Globus pallidus (tissue), 1 donor: ENCODE measurements around the gene QDPR.
"Not testable (repeated sequence)": the region's sequence is repeated elsewhere in the genome, so short reads cannot be mapped to it uniquely, and the experiment has no call there.

Source experiments
- DNase-seq: peaks from one replicate; pipeline ENCODE4 v3.0.0-alpha.2; 2015; ENCODE audit warnings: low spot score

QDPR gene

GRCh38 chr4:17492058-17492741 is 19.7 kb downstream of the QDPR start:
- no peak for DNase-seq

GRCh38 chr4:17491196-17491595 is 20.7 kb downstream of the QDPR start:
- DNase-seq: no peak

- DNase-seq: no peak
Measured at GRCh38 chr4:17490575-17491059, 21.3 kb downstream of the QDPR start.

- DNase-seq: no peak
Measured at GRCh38 chr4:17489721-17490120, 22.2 kb downstream of the QDPR start.

DNA sequence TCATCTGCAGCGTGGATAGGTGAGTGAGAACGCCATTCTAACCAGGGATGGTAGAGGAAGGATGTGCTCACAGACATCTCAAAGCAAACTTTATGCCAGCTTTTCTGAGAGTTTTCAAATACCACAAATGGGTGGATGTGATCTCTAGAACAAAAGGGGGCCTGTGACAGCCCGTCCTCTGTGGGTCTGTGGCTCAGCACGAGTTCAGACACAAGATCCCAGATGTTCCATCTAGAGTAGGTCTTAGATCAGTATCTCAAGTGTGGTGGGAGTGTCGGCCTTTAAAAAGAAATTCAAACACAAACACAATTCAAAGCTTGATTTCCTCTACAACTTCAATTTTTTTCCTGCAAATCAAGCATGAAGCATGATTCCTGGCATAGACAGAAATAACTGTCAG is 22.8 kb downstream of the QDPR start:
- no peak for DNase-seq

DNA sequence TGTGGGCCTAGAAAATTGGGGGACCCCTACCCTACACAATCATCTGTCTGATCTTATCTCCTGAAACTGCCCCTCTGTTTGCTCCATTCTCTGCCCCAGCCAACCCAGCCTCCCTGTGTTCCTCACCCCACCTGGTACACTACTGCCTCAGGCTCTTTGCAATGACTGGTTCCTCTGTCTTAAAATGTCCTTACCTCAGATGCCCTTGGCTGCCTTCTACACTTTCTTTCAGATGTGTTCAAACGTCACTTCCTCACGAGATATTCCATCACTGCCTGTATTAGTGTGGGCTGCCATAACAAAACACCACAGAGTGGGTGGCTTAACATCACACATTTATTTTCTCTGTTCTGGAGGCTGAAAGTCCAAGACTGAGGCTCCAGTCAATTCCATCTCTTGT is 29.2 kb downstream of the QDPR start:
- no peak for DNase-seq

GRCh38 chr4:17480955-17481354 is 30.9 kb downstream of the QDPR start:
- no peak for DNase-seq

DNA sequence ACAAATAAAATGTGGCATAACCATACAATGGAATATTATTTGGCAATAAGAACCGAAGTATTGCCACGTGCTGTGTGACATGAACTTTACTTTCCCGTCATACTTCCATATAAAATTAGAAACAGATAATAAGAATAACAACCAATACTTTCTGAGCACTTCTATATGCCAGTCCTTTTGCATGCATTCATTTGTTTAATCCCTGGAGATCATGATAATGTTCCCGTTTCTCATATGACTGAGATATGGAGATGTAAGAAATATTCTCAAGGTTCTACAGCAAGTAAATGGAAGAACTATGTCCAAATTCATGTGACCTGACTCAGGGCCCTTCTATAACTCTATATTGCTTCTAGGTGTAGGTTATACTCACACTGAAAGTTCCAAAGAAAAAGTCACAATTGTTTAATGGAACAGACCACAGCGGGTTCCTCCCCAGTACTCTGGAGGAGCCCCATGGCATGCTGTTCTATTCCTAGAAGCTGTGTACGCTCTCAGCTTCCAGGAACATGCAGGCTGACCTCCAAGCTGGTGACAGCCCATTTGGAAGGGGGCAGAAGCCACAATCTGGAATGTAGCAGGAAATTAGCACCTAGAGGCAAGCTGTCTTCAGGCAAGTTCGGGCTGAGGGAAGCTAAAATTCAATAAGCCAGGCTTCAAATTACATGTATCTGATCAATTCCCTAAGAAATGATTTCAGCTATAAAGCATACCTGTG is 31.5 kb downstream of the QDPR start:
- DNase-seq: no peak

- no peak for DNase-seq
Measured at GRCh38 chr4:17477774-17478472, 34.0 kb downstream of the QDPR start.

DNA sequence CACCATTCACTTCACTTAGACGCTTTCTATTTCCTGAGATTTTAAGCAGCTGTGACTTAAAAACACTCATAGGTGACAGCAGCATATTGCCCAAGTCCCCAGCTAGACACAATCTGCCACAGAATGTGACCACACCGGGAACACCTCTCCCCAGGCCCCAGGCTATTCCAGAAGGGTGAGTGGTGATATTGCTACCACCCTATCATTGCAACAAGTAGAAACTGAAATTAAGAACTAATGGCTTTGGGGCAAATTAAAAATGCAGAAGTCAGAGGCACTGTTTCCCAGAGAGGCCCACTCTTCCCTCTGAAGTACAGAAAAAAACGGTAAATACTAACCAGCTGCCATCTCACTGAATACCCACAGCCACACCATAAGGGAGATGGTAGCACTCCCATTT is 35.0 kb downstream of the QDPR start:
- DNase-seq: no peak

GRCh38 chr4:17475481-17475880 is 36.4 kb downstream of the QDPR start:
- DNase-seq: no peak

- no peak for DNase-seq
Measured at GRCh38 chr4:17469931-17470674, 41.8 kb downstream of the QDPR start.

DNA sequence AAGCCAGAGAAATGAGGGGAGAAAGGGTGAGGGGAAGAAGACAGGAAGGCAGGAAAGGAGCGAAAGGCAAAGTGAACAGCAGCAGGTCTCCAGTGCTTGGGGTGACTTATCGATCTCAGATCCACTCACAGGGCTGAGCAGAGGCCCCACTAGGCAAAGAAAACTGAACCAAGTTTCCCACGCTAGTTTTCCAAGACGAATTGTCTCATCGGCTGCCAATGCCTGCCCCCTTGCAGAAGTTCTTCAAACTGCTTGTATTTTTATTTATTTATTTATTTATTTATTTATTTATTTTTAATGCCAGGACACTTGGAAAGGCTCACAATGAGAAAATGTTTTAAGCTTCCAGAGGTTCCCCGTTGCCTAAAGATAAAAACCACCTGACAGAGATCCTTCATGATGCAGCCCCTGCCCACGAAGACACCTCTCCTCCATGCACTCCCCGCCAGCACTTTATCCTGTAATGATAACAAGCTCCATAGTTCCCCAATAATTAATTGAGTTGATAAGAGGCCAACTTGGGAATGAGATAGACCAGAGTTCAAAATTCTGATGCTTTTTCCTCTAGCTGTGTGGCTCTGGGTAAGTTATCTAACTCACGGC is 43.2 kb downstream of the QDPR start:
- peak; percentile 46 for DNase-seq

- DNase-seq: no peak
Measured at GRCh38 chr4:17463606-17464005, 48.3 kb downstream of the QDPR start.

DNA sequence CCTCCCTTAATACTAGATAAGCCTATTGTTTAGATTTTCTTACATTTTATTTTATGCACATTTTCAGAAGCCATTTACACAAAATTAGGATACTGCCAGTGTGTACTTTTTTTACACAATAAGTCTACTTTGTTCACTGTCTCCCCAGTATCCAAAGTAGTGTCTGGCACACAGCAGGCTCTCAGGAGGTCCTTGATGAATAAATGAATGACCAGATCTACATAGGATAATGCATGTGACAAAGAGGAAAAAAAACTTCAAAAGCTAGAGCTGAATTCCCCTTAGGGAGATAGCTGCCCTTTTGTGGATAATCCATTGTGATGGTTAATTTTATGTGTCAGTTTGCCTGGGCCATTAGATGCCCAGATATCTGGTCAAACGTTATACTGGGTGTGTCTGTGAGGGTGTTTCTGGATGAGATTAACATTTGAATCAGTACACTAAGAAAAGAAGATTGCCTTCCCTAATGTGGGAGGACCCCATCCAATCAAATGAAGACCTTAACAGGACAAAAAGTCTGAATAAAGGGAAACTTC is 61.6 kb downstream of the QDPR start:
- no peak for DNase-seq

DNA sequence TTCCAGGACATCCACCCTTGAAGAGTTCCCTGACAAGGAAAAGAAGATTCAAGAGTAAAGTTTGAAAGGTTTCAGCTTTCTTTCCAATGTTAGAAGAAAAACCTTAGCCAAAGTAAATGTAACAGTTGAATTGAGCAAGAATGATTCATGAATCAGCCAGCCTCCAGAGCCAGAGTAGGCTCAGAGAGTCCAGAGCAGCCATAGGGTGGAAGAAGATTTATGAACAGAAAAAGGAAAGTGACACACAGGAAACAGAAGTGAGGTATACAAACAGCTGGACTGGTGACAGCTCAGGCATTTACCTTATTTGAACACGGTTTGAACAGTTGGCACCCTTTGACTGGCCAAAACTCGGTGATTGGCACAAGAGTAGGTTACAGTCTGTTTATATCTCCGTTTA is 63.2 kb downstream of the QDPR start:
- DNase-seq: no peak

GRCh38 chr4:17447675-17448298 is 64.1 kb downstream of the QDPR start:
- DNase-seq: peak; percentile 76

DNA sequence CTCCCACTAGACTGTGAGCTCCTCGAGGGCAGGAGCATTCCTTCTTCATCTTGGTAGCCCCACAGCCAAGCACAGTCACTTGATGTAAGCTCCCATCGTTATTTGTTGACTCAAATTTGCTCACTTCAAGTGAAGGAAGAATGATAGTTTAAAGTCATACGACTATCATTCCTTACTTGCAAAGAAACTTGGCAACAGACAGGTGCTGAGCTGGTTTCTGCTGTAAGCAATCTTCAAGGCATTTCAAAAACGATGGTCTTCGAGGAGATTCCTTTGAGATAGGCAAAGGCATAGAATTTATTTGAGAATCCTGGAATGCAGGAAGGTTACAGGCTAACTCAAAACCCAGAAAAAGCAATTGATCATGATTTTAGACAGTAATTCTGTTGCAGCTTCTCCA is 64.8 kb downstream of the QDPR start:
- DNase-seq: no peak

DNA sequence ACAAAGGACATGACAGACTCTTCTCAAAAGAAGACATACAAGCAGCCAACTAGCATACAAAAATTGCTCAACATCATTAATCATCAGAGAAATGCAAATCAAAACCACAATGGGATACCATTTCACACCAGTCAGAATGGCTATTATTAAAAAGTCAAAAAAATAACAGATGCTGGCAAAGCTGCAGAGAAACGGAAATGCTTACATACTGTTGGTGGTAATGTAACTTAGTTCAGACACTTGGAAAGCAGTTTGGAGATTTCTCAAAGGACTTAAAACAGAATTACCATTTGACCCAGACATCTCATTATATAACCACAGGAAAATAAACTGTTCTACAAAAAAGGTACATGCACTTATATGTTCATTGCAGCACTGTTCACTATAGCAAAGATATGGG is 69.4 kb downstream of the QDPR start:
- not testable (repeated sequence) for DNase-seq

- no peak for DNase-seq
Measured at GRCh38 chr4:17437396-17437795, 74.5 kb downstream of the QDPR start.

- no peak for DNase-seq
Measured at GRCh38 chr4:17436750-17437090, 75.2 kb downstream of the QDPR start.
